T47D (cell line): ENCODE data around the gene SGMS1.
"Not testable (repeated sequence)": the region's sequence is repeated elsewhere in the genome, so short reads cannot be mapped to it uniquely, and the experiment has no call there.

Experiments used
- DNase-seq, 2 experiments: peaks; one replicate each; pipeline versions ENCODE4 v3.0.0 to v3.0.0-alpha.2; 2011 to 2012; ENCODE audit warnings: low read depth in 1 of 2, low spot score in 1 of 2
- JUND ChIP-seq: IDR thresholded peaks from 2 replicates; pipeline ENCODE4 v1.6.1; 2012; ENCODE audit warnings: low read depth
- in situ Hi-C: cut with HindIII; loops from 2 replicates; pipeline ENCODE4 v1.10.0; 2016; ENCODE audit warnings: low sequenced_read_pairs, low pct_unique_long_range_greater_than_20kb

SGMS1 gene

GRCh38 chr10:50373821-50374501, 249.8 kb downstream of the SGMS1 start:
- TF ChIP-seq JUND: no peak
- DNase-seq: no peak
- in situ Hi-C loops: no loop called here

GRCh38 chr10:50369931-50370330, 253.8 kb downstream of the SGMS1 start:
- no peak for DNase-seq
- in situ Hi-C loops: no loop called here
- TF ChIP-seq JUND: no peak

GRCh38 chr10:50367732-50368131, 256.0 kb downstream of the SGMS1 start:
- in situ Hi-C loops: no loop called here
- no peak for TF ChIP-seq JUND
- DNase-seq: peak in 1 of 2 experiments; percentile 66

GRCh38 chr10:50366421-50366820, 257.3 kb downstream of the SGMS1 start:
- DNase-seq, in situ Hi-C loops: not testable (repeated sequence)

- in situ Hi-C loops, DNase-seq: not testable (repeated sequence)
Measured at GRCh38 chr10:50364730-50365129, 259.0 kb downstream of the SGMS1 start.

- no peak for DNase-seq
- in situ Hi-C loops: no loop called here
- TF ChIP-seq JUND: no peak
Measured at GRCh38 chr10:50362547-50363125, 261.1 kb downstream of the SGMS1 start.

GRCh38 chr10:50361946-50362345, 261.8 kb downstream of the SGMS1 start:
- in situ Hi-C loops: no loop called here
- no peak for DNase-seq
- no peak for TF ChIP-seq JUND

GRCh38 chr10:50360077-50360850, 263.5 kb downstream of the SGMS1 start:
- DNase-seq: peak in 1 of 2 experiments; percentile 18
- in situ Hi-C loops: no loop called here
- no peak for TF ChIP-seq JUND

- no peak for DNase-seq
- in situ Hi-C loops: no loop called here
- TF ChIP-seq JUND: no peak
Measured at GRCh38 chr10:50358925-50359687, 264.6 kb downstream of the SGMS1 start.

GRCh38 chr10:50358411-50358810, 265.3 kb downstream of the SGMS1 start:
- in situ Hi-C loops: no loop called here
- TF ChIP-seq JUND: no peak
- no peak for DNase-seq

GRCh38 chr10:50356481-50356832, 267.3 kb downstream of the SGMS1 start:
- DNase-seq, in situ Hi-C loops: not testable (repeated sequence)

GRCh38 chr10:50355693-50356480, 267.9 kb downstream of the SGMS1 start:
- DNase-seq, in situ Hi-C loops: not testable (repeated sequence)
